HG03439 (cell line): ENCODE data around the gene RNF224.
A peak's percentile ranks its signal among the peaks of the same experiment; 100 is the strongest.

Experiments
- ATAC-seq: cut with Tn5 transposase; IDR thresholded peaks from one replicate; pipeline ENCODE4 v1.9.1; 2021; ENCODE audit warnings: mild to moderate bottlenecking, moderate library complexity; ENCODE audit not compliant: unreplicated experiment

The RNF224 gene

DNA sequence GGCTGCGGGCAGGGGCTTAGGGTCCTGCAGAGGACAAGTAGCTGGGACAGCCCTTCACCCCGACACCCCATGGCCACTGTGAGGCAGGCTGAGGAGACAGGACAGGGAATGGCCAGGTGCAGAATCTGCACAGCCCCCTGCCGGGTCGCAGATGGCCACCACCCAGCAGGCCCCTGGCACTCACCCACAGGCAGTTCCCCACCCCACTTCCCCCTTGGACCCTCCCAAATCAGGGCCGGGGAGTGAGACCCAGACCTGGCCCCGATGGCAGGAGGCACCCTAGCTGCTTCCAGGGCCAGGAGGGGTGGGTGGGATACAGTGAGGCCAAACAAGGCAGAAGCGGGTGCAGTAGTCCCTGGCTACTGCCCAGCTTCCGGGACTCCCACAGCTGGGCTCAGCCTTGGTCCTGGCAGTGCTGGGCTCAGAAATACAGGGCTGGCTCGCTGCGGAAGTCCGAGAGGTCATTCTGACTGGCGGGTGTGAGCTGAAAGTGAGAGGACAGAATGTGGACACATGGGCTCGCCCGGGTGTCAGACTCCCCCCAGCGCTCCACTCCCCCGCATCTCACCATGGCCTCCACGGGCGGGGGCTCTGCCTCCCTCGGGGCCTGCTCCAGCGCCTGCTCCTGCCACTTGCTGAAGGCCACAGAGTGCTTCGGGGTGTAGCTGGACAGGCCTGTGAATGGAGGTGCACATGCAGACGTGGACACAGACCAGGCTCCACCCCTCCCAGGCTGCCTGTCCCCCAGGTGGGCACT is 35.4 kb upstream of the RNF224 start:
- ATAC-seq, result no peak

DNA sequence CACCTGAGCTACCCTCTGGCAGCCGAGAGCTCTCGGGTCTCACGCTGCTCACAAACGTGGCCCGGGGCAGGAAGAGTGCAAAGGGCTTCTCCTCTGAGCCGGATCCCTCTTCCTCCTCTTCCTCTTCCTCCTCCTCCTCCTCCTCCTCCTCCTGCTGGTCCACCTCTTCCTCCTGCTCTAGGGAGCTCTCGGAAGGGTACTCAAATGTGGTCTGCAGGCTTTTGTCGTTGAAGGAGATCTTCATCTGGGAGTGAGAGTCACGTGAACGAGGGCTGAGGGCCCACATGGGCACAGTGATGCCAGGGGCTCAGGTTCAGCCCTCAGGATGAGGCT is 34.9 kb upstream of the RNF224 start:
- ATAC-seq, result no peak

DNA sequence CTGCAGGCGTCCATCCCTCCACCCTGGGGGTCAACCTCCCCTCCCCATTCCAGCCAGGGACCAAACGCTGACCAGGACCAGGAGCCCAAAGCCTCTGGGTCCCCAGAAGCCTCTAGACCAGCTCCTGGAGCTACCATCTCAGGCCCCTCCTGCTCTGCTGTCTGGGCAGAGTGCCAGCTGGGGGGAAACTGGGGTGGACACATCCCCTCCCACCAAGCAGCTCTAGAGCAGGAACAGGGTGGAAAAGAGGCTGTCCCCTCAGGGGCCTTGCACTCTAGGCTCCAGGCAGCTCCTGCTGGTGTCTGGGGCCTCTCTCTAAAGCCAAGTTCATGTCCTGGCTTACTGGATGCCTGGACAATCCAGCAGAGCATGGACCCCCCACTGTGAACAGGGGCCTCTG is 34.4 kb upstream of the RNF224 start:
- ATAC-seq, result no peak

DNA sequence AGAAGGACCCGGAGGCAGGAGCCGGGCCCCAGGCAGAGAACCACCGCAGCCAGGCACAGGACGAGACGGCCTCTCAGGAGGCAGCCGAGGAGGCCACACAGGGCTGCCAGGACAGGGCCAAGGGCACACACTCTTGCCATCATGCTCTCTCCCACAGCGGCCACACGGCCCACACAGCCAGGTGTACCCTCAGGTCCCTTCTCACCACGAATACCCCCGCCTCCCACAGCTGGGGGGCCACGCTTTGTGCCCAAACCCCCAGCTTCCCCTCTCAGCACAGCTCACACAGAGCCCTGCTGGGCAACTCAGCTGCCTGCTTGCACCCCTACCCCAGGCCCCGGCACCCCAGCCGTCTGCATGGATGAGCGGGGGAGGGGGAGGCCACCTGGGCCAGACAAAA is 33.5 kb upstream of the RNF224 start:
- ATAC-seq, result no peak

DNA sequence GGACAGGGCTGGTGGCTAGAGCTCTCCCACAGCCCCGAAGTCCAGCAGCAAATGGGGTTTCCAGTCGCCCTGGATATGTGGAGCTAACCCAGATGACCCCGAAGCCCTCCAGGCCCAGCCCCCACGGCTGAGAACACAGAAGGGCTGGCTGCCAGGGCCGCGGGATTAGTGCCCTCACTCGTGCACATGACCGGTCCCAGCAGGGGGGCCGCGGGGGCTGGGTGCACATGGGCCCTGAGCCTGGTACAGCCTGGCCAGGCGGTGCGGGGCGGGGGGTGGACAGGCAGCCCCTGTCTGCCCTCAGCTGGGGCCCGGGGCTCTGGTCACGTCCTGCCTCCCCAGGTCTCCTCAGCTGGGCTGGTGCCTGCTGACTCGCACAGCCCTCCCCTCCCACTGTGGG is 32.9 kb upstream of the RNF224 start:
- ATAC-seq, result no peak

DNA sequence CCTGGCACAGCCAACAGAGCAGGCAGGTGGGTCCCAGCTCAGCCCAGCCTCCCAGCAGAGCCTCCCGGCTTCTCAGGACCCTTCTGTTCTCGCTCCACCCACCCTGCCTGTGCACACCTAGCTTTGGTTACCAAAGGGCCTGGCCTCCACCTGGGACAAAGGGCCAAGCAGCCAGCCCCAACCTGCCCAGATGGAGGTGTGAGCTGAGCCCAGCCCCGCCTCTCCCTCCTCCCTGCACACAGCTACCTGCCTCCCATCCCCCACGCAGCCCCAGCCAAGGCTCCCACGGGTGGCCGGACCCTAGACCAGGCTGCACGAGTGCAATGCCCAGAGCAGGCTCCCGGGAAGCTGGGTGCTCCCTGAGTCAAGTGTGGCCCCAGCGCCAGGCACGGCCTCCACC is 32.4 kb upstream of the RNF224 start:
- ATAC-seq, result no peak

DNA sequence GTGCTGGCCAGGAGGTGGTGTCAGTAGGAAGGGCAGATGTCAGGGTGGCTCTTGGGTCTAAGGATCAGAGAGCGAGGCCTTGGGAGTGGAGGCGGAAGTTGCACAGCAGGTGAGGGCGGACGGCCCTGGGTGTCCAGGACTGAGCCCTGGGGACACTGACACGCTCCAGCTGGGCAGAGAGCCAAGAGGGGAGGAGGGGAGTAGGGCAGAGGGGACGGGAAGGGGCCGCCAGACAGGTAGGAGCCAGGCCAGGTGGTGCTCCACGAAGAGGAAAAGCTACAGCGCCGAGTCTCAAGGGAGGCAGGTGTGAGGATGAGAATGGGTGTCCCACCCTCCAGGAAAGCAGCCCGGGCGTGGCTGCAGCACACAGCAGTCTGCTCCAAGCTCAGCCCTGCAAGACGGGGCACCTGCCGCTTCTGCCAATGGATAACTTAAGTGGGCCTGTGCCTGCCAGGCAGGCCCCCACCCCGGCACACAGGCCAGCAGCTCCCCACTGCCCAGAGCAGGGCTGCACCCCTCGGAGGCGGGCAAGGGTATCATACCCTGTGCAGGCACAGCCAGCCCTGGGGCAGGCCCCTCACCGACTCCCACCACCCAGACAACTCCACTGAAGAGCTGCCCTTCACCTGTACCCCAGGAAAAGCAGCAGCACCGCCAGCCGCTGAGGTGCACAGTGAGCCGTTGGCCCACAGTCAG is 31.6 kb upstream of the RNF224 start:
- ATAC-seq, result no peak

DNA sequence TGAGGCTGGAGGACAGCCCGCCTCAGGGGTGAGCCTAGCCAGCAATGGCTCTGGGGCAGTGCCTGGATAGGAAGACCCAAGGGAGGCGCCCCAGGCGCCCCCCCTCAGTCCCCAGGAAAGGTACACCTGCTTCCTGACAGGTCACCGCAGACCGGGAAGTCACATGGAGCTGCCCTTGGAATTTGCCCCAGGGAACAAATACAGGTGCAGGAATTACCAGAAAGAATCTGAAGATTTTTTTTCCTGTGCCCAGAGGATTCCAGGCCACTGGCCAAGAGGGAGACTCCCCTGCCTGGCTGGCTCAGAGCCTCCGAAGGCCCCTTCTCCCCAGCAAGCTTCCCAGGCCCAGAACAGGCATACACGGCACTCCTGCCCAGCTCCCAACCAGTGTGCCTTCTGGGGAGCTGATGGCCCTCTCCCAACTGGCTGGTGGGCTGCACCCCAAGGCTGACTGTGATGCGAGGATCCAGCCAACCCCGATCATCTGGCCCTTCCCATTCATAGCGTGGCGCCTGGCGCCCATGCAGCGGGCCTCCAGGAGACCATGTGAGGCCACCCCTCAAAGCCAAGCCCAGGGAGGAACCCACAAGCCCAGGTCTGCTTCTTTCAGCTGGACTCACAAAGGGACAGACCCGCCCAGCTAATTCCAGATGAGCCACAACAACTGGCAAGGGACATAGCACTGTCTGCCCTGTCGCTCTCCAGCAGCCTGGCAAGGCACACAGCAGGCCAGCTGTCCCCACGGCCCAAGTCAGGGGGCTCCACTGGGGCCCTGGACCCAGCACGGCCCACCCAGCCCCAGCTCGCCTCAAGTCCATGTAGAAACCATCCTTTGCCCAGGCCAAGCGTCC is 29.0 kb upstream of the RNF224 start:
- ATAC-seq, result no peak

DNA sequence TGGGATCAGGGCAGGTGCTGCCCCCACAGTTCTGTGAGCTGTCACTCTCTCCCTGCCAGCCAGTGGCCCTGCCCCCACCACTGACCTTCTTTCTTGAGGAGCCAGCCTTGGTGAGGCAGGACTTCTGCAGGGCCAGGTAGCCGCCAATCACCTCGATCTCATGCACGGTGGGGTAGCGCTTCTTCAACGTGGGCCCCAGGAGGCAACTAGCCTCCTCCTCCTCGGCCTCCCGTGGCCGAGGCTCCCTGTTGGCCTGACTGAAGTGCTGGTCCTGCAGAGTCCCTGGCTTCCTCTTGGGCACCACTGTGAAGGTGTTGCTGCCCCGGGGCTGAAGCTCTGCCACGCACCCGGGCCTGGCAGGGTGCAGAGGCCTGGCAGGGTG is 28.4 kb upstream of the RNF224 start:
- no peak for ATAC-seq

DNA sequence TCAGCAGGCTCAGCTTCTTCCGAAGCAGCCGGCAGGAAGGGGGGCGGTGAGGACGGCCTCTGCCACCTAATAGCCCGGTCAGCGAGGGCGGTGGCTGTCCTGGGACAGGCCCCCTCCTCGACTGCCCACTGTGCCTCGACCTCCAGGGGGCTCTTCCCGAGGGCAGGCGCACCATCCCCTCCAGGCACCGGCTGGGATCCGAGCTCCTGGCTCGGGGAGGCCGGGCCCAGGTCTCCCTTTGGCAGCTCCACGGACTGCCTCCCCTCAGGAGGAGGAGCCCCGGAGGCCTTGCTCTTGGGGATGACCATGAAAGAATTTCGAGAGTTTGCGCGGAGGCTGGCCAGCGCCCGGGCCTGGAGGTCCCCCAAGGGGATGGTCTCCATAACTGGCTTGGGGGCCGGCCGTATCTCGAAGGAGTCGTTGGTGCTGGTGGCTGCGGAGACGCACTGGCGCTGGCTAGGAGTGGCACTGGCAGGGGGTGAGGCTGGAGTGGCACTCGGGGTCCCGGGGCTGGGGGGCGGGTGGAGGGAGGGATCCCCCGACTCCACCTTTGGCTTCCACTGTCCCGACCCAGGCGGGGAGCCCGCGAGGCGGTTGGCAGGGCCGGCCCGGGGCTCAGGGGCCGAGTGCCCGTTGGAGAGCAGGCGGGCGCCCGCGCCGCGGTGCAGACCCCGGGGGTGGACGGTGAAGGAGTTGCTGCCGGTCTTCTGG is 27.7 kb upstream of the RNF224 start:
- ATAC-seq, result no peak

DNA sequence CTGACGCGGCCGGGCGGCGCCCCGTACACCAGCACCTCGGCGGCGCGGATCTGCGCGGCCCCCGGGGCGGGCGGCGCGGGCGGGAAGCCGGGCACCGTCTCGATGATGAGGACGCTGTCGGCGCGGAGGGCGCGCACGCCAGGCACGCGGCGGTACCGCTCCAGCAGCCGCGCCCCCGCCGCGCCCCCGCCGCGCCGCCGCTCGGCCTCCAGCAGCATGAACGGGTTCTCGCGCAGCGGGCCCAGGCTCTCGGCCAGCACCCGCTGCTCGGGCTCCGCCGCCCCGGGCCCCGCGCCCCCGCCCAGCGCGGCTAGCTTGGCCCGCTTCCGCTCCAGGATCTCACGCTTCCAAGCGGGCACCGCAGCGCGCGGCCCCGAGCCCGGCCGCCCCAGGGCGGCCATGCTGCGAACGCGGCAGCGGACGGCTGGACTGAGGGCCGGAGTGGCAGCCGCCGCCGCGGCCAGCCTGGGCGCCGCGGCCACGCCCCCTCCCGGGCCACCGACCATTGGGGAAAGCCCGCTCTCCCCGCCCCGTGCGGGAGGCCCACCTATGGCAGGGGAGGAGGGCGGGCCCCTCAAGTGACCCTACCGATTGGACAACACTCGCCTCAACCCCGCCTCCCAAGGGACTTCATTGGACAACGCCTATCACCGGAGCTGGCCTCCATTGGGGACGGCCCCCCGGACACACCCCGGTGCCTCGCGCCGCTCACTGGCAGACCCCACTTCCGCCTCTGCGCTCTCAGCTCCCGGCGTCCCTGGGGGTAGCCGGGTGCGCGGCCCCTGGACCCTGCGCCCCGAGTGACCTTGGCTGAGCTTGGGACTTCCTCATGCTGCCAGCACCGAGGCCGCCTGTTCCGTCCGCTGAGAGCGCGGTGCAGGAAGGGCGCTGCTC is 26.7 kb upstream of the RNF224 start, which contains the start of gene TPRN:
Gene TPRN (minus strand): TSS at position 431 of the 894 bp plus-strand sequence. CDS start 30 bp downstream, at position 401.
- peak; percentile 85 for ATAC-seq

DNA sequence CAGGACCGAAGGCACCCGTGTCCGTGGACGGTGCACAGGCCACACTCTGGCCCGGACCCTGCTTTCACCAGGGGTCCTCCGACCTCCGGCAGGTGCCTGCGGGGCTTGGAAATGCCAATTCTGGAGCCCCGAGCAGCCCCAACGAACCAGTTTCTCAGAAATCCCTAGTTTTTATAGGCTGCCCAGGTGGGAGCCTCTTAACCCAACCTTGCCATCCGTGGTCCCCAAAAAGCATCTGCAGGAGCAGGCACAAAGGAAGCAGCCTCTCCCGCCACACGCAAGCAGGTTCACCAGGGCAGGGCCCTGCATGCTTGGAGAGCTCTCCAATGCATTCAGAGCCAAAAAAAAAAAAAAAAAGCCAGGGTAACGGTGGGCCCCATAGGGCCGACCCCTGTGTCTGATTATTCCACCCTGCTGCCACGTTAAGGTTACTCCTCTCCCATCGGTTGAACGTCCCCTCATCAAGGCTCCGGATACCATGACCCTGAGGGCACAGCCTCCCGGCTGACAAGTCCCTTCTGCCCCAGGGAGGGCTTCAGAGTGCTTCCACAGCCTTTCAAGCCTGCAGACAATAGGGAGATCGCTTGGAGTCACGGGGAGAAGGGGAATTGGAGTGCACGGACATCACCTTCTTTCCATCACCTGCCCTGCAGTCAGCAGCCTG is 26.0 kb upstream of the RNF224 start:
- no peak for ATAC-seq

DNA sequence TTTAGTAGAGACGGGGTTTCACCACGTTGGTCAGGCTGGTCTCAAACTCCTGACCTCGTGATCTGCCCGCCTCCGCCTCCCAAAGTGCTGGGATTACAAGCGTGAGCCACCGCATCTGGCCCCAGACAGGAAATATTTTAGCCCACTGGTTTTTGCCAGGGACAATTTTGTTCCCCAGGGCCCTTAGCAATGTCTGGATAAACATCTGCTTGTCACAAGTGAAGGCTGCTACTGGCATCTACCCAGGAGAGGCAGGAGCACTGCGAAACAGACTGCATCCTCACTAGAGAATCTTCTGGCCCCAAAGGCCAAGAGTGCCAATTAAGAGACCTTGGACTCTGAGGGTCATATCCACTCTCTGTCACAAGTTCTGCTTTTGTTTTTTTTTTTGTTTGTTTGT is 24.3 kb upstream of the RNF224 start:
- no peak for ATAC-seq

DNA sequence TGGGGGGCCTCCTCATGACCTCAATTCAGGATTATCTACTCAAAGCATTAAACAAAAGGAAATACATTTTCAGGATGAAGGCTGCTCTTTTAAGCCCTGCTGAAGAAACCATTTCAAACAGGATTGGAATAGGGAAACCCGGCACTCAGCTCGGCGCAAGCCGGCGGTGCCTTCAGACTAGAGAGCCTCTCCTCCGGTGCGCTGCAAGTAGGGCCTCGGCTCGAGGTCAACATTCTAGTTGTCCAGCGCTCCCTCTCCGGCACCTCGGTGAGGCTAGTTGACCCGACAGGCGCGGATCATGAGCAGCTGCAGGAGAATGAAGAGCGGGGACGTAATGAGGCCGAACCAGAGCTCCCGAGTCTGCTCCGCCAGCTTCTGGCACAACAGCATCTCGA is 22.6 kb upstream of the RNF224 start:
- no peak for ATAC-seq

DNA sequence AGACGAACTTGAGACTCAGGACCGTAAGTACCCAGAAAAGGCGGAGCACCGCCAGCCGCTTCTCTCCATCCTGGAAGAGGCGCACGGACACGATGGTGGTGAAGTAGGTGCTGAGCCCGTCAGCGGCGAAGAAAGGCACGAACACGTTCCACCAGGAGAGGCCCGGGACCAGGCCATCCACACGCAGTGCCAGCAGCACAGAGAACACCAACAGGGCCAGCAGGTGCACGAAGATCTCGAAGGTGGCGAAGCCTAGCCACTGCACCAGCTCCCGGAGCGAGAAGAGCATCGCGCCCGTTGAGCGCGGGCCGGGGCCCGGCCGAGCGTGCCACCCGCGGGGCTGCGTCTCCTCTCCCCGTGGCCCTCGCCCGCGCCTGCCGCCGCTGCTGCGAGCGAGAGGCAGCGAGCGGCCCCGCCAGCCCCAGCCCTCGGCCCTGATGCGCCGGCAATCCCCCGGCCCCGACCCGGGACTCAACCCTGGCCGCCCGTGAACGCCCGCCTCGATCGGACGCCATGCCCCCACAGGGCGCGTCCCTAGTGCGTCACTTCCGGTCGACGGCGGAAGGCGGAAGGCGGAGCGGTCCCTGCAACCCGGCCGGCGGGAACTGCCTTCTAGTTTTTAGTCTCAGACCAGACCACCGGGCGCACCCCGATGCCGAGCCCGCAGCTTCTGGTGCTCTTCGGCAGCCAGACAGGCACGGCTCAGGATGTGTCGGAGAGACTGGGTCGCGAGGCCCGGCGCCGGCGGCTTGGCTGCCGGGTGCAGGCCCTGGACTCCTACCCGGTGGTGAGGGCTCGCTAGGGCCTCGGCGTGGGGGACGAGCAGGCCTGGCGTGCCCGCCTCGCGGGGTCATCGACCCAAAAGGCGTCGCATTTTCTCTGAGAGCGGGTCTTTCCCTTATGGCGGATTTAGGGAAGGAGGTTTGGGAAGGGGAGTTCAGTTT is 21.9 kb upstream of the RNF224 start, which contains the start of the genes NDOR1 and TMEM203:
Gene NDOR1 (plus strand): TSS at position 575 of the 944 bp plus-strand sequence. CDS start 78 bp downstream, at position 653.
Gene TMEM203 (minus strand): TSS at position 523 of the 944 bp plus-strand sequence. CDS start 234 bp downstream, at position 289.
- ATAC-seq, result peak; percentile 43

DNA sequence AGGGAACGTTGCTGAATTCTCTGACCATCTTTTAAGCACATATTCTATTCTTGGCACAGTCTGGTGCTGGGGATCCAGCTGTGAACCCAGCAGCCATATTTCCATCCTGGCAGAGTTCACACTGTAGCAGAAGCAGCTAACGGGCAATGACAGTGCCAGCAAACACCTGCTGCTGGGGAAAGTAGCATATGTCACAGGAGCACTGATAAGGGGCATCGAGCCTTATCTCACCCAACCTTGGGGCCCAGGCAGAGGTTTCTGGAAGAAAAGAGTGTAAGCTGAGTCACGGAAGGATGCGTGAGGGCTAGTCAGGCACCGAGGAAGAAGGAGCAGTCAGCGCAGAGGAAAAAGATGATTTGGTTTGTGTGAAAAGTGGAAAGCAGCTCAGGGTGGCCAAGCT is 20.7 kb upstream of the RNF224 start:
- ATAC-seq, result no peak

DNA sequence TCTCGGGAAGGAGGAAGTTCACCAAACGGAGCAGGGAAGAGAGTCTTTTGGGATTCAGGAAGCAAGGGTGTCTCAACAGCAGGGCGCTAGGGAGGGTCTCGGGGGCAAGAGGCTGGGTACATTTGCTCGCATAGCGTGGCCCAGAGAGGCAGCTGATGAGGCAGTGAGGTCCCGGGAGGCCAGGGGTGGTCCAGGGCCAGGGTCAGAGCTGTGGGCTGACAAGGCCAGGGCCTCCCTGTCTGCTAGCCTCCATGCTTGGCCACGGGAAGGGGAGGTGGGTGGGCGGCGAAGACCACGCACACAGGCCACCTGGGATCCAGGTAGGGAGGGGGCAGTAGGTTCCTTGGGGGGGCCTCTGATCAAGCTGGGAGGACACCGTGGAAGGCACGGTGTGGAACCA is 15.8 kb upstream of the RNF224 start:
- ATAC-seq, result no peak

DNA sequence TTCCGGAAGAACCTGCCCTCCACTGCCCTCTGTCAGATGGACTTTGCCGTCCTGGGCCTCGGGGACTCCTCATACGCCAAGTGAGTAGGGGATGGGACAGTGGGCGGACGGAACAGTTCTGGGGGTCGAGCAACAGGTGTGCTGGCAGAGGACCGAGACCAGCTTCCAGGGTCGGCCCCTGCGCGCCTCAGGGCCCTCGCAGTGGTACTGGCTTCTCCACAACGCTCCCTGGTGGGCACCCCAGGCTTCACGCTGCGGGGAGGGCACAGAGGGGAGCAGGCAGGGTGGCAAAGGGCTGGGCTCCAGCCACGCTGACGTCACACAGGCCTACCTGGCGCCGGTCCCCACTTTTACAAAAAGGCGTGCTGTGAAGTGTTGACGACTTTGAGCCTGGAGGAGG is 14.8 kb upstream of the RNF224 start:
- ATAC-seq, result no peak
